HG02852 (cell line): Measurements from ENCODE around the gene FAIM.
"Not testable (repeated sequence)": the region's sequence is repeated elsewhere in the genome, so short reads cannot be mapped to it uniquely, and the experiment has no call there.

ENCODE experiments used
- ATAC-seq: cut with Tn5 transposase; IDR thresholded peaks from one replicate; pipeline ENCODE4 v1.9.1; 2021; ENCODE audit warnings: mild to moderate bottlenecking, moderate library complexity; ENCODE audit not compliant: unreplicated experiment

FAIM gene

GRCh38 chr3:138600100-138600745 lies 8.3 kb upstream of the FAIM start:
- ATAC-seq: no peak

GRCh38 chr3:138601661-138602060 lies 6.9 kb upstream of the FAIM start:
- not testable (repeated sequence) for ATAC-seq

- ATAC-seq: not testable (repeated sequence)
These were observed 4.4 kb upstream of the FAIM start for GRCh38 chr3:138604106-138604595.

GRCh38 chr3:138609898-138610266 lies 1.3 kb downstream of the FAIM start:
- ATAC-seq: no peak

- ATAC-seq: no peak
These were observed 6.9 kb downstream of the FAIM start for GRCh38 chr3:138615462-138615861.

GRCh38 chr3:138620431-138620830 lies 11.9 kb downstream of the FAIM start:
- no peak for ATAC-seq

GRCh38 chr3:138624518-138624917 lies 15.9 kb downstream of the FAIM start:
- ATAC-seq: no peak

GRCh38 chr3:138625707-138626365 lies 17.3 kb downstream of the FAIM start:
- no peak for ATAC-seq

- ATAC-seq: no peak
These were observed 21.0 kb downstream of the FAIM start for GRCh38 chr3:138629526-138629925.

GRCh38 chr3:138638641-138639040 lies 30.1 kb downstream of the FAIM start:
- no peak for ATAC-seq

- ATAC-seq: no peak
These were observed 32.0 kb downstream of the FAIM start for GRCh38 chr3:138640537-138640936.

- ATAC-seq: no peak
These were observed 33.8 kb downstream of the FAIM start for GRCh38 chr3:138642226-138642926.

- no peak for ATAC-seq
These were observed 34.3 kb downstream of the FAIM start for GRCh38 chr3:138642927-138643253.

- ATAC-seq: no peak
These were observed 37.4 kb downstream of the FAIM start for GRCh38 chr3:138646008-138646407.

- ATAC-seq: no peak
These were observed 37.9 kb downstream of the FAIM start for GRCh38 chr3:138646513-138646912.

GRCh38 chr3:138649134-138649533 lies 40.6 kb downstream of the FAIM start:
- ATAC-seq: no peak

- no peak for ATAC-seq
These were observed 45.0 kb downstream of the FAIM start for GRCh38 chr3:138653567-138653966.

GRCh38 chr3:138657508-138657907 lies 48.9 kb downstream of the FAIM start:
- ATAC-seq: no peak

GRCh38 chr3:138668107-138668506 lies 59.5 kb downstream of the FAIM start:
- no peak for ATAC-seq

- ATAC-seq: no peak
These were observed 61.8 kb downstream of the FAIM start for GRCh38 chr3:138670407-138670806.

GRCh38 chr3:138673641-138674530 lies 65.3 kb downstream of the FAIM start:
- ATAC-seq: no peak
